DOHH2 (cell line): Measurements from ENCODE around the gene GALNT9.

Source experiments
- H3F3A ChIP-seq: fragments of 200-600 bp; sonication (generic), shearing (Covaris generic); 2 replicates; pipeline ENCODE4 v1.6.0; 2016; ENCODE audit warnings: antibody characterized with exemption, mild to moderate bottlenecking; ENCODE audit not compliant: control insufficient read depth, insufficient read depth
- H3K27ac ChIP-seq: fragments of 200-600 bp; sonication (generic); 2 replicates; pipeline ENCODE4 v1.5.1; 2014; ENCODE audit warnings: low read depth, mild to moderate bottlenecking, low read length, moderate library complexity
- H3K27me3 ChIP-seq: fragments of 200-600 bp; sonication (generic); 2 replicates; pipeline ENCODE4 v1.6.1; 2014; ENCODE audit warnings: mild to moderate bottlenecking, low read length, mixed read lengths; ENCODE audit not compliant: control insufficient read depth
- H3K36me3 ChIP-seq: fragments of 200-600 bp; sonication (generic); 2 replicates; pipeline ENCODE4 v1.6.1; 2014; ENCODE audit warnings: mild to moderate bottlenecking, low read length, moderate library complexity, mixed read lengths; ENCODE audit not compliant: control insufficient read depth
- H3K4me1 ChIP-seq: fragments of 200-600 bp; sonication (generic); 2 replicates; pipeline ENCODE4 v1.6.1; 2014; ENCODE audit warnings: mild to moderate bottlenecking, low read length, mixed read lengths; ENCODE audit not compliant: control insufficient read depth
- H3K4me2 ChIP-seq: fragments of 200-600 bp; sonication (generic); 2 replicates; pipeline ENCODE4 v1.6.0; 2014; ENCODE audit warnings: mild to moderate bottlenecking, low read length, moderate library complexity
- H3K4me3 ChIP-seq: fragments of 200-600 bp; sonication (generic); 2 replicates; pipeline ENCODE4 v1.5.1; 2014; ENCODE audit warnings: mild to moderate bottlenecking, low read length, mixed read lengths
- H3K79me2 ChIP-seq: fragments of 200-600 bp; sonication (generic); 2 replicates; pipeline ENCODE4 v1.6.1; 2014; ENCODE audit warnings: mild to moderate bottlenecking, low read length, mixed read lengths; ENCODE audit not compliant: control insufficient read depth
- H3K9me2 ChIP-seq: fragments of 200-600 bp; sonication (generic); replicated peaks from 2 replicates; pipeline ENCODE4 v1.6.1; 2014; ENCODE audit warnings: mild to moderate bottlenecking, low read length, mixed read lengths; ENCODE audit not compliant: control insufficient read depth
- H3K9me3 ChIP-seq: fragments of 200-600 bp; sonication (generic); 2 replicates; pipeline ENCODE4 v1.6.1; 2014; ENCODE audit warnings: antibody characterized with exemption, low read length, mixed read lengths; ENCODE audit not compliant: control insufficient read depth, insufficient read depth
- H4K20me1 ChIP-seq: fragments of 200-600 bp; sonication (generic); 2 replicates; pipeline ENCODE4 v1.6.0; 2014; ENCODE audit warnings: low read depth, mild to moderate bottlenecking, antibody characterized with exemption, low read length, moderate library complexity; ENCODE audit not compliant: control insufficient read depth, insufficient read depth
- CTCF ChIP-seq: fragments of 200-600 bp; sonication (generic); IDR thresholded peaks from one replicate; pipeline ENCODE4 v1.5.1; 2014; ENCODE audit warnings: antibody characterized with exemption, mild to moderate bottlenecking, low read depth, low read length; ENCODE audit not compliant: poor library complexity, severe bottlenecking
- EZH2phosphoT487 ChIP-seq: fragments of 200-600 bp; sonication (generic); IDR thresholded peaks from 2 replicates; pipeline ENCODE4 v1.6.1; 2017; ENCODE audit warnings: borderline replicate concordance, mild to moderate bottlenecking, antibody characterized with exemption, low read length, moderate library complexity, mixed read lengths

Gene GALNT9

DNA sequence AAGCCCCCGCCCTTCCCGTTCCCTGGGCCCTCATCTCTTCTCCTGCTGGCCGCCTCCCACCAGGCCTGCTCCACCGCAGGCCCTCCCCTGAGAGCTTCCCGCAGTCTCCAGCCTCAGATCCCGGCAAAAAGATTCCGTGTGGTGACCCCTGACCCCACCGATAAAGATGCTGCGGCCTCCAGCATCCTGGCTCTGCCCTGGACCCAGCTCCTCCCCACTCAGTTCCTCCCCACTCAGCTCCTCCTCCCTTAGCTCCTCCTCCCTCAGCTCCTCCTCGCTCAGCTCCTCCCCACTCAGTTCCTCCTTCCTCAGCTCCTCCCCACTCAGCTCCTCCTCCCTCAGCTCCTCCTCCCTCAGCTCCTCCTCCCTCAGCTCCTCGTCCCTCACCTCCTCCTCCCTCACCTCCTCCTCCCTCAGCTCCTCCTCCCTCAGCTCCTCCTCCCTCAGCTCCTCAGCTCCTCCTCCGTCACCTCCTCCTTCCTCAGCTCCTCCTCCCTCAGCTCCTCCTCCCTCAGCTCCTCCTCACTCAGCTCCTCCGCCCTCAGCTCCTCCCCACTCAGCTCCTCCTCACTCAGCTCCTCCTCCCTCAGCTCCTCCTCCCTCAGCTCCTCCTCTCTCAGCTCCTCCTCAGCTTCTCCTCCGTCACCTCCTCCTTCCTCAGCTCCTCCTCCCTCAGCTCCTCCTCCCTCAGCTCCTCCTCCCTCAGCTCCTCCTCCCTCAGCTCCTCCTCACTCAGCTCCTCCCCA, 168.2 kb downstream of the GALNT9 start:
- Histone ChIP-seq H3K9me3 (peaks cover 19% of the 10 kb centered on the region), H3K79me2 (no peaks in the 10 kb centered on the region), H3K9me2 (no peaks in the 10 kb centered on the region), H4K20me1 (no peaks in the 10 kb centered on the region), H3K27ac (no peak overlapping the region), H3K27me3 (no peaks in the 10 kb centered on the region), H3K4me3 (no peak overlapping the region), H3K4me1 (no peaks in the 10 kb centered on the region), H3F3A (peaks cover 17% of the 10 kb centered on the region), H3K4me2 (no peak overlapping the region), H3K36me3 (peaks cover 24% of the 10 kb centered on the region)
- TF ChIP-seq CTCF (no peak), EZH2phosphoT487 (no peak)

- no peaks in the 10 kb centered on the region for H3K79me2 ChIP-seq
- TF ChIP-seq EZH2phosphoT487 (no peak), CTCF (no peak)
- no peak overlapping the region for H3K4me3 ChIP-seq
- peaks cover 30% of the 10 kb centered on the region for H3K36me3 ChIP-seq
- H3K27me3 ChIP-seq: no peaks in the 10 kb centered on the region
- no peak overlapping the region for H3K27ac ChIP-seq
- peaks cover 25% of the 10 kb centered on the region for H3K9me3 ChIP-seq
- H3K4me2 ChIP-seq: no peak overlapping the region
- peaks cover 22% of the 10 kb centered on the region for H3F3A ChIP-seq
- H3K4me1 ChIP-seq: no peaks in the 10 kb centered on the region
- no peaks in the 10 kb centered on the region for H3K9me2 ChIP-seq
- H4K20me1 ChIP-seq: no peaks in the 10 kb centered on the region
These were observed 168.8 kb downstream of the GALNT9 start for GRCh38 chr12:132160601-132161035.

- Histone ChIP-seq H3K27me3 (no peaks in the 10 kb centered on the region), H3K79me2 (no peaks in the 10 kb centered on the region), H4K20me1 (no peaks in the 10 kb centered on the region), H3K4me2 (no peak overlapping the region), H3K27ac (no peak overlapping the region), H3K4me1 (no peaks in the 10 kb centered on the region), H3K9me2 (no peaks in the 10 kb centered on the region), H3F3A (peaks cover 22% of the 10 kb centered on the region), H3K9me3 (peaks cover 28% of the 10 kb centered on the region), H3K36me3 (peaks cover 35% of the 10 kb centered on the region), H3K4me3 (no peak overlapping the region)
- TF ChIP-seq EZH2phosphoT487 (no peak), CTCF (no peak)
These were observed 169.4 kb downstream of the GALNT9 start for GRCh38 chr12:132160016-132160415.
